ENCODE measurements around the gene EIF5A2.
"Not testable (repeated sequence)": the region's sequence is repeated elsewhere in the genome, so short reads cannot be mapped to it uniquely, and the experiment has no call there.

EIF5A2 gene

GRCh38 chr3:170896781-170897180 lies 11.7 kb downstream of the EIF5A2 start:
- DNase-seq (ENCODE audit: low read depth): no peak

- DNase-seq (ENCODE audit: low read depth): not testable (repeated sequence)
These were observed 12.1 kb downstream of the EIF5A2 start for GRCh38 chr3:170896333-170896732.

GRCh38 chr3:170893895-170894294 lies 14.5 kb downstream of the EIF5A2 start:
- no peak for DNase-seq (ENCODE audit: low read depth)

GRCh38 chr3:170889630-170890029 lies 18.8 kb downstream of the EIF5A2 start:
- no peak for DNase-seq (ENCODE audit: low read depth)

GRCh38 chr3:170889132-170889531 lies 19.3 kb downstream of the EIF5A2 start:
- no peak for DNase-seq (ENCODE audit: low read depth)

- DNase-seq (ENCODE audit: low read depth): not testable (repeated sequence)
These were observed 24.1 kb downstream of the EIF5A2 start for GRCh38 chr3:170884109-170884930.

GRCh38 chr3:170878688-170879087 lies 29.7 kb downstream of the EIF5A2 start:
- DNase-seq (ENCODE audit: low read depth): not testable (repeated sequence)

- DNase-seq (ENCODE audit: low read depth): not testable (repeated sequence)
These were observed 31.1 kb downstream of the EIF5A2 start for GRCh38 chr3:170877311-170877710.

GRCh38 chr3:170876537-170876936 lies 31.9 kb downstream of the EIF5A2 start:
- DNase-seq (ENCODE audit: low read depth): no peak

GRCh38 chr3:170869645-170870593 lies 38.5 kb downstream of the EIF5A2 start, which contains the start of gene RPL22L1:
RPL22L1 (minus strand) TSS chr3:170870195; CDS start chr3:170870167, 28 bp downstream.
- peak; percentile 87 for DNase-seq (ENCODE audit: low read depth)

GRCh38 chr3:170869239-170869590 lies 39.2 kb downstream of the EIF5A2 start:
- no peak for DNase-seq (ENCODE audit: low read depth)

- DNase-seq (ENCODE audit: low read depth): no peak
These were observed 39.7 kb downstream of the EIF5A2 start for GRCh38 chr3:170868577-170869238.

GRCh38 chr3:170867143-170867937 lies 41.1 kb downstream of the EIF5A2 start:
- DNase-seq (ENCODE audit: low read depth): no peak

- DNase-seq (ENCODE audit: low read depth): no peak
These were observed 41.9 kb downstream of the EIF5A2 start for GRCh38 chr3:170866499-170866898.

GRCh38 chr3:170865209-170866094 lies 43.0 kb downstream of the EIF5A2 start:
- DNase-seq (ENCODE audit: low read depth): no peak

GRCh38 chr3:170864525-170865208 lies 43.8 kb downstream of the EIF5A2 start:
- no peak for DNase-seq (ENCODE audit: low read depth)

GRCh38 chr3:170863816-170864215 lies 44.6 kb downstream of the EIF5A2 start:
- DNase-seq (ENCODE audit: low read depth): no peak

- DNase-seq (ENCODE audit: low read depth): no peak
These were observed 45.6 kb downstream of the EIF5A2 start for GRCh38 chr3:170862618-170863374.

GRCh38 chr3:170858599-170858998 lies 49.8 kb downstream of the EIF5A2 start:
- DNase-seq (ENCODE audit: low read depth): no peak

Measured in stimulated activated CD8-positive, alpha-beta memory T cell treated with anti-CD3 and anti-CD28 coated beads, Interleukin-15, amount 100 ng/mL, for 24 hours (primary cell).